Adrenal gland (tissue), 12 donors: ENCODE measurements around the gene GTF2E1. TPM values are rescaled to one million over a fixed set of nuclear protein-coding genes. Genes with fewer than 3 reads are reported as not detected.
A peak's percentile ranks its signal among the peaks of the same experiment; 100 is the strongest.
"Not testable (repeated sequence)": the region's sequence is repeated elsewhere in the genome, so short reads cannot be mapped to it uniquely, and the experiment has no call there.

Source experiments
- DNase-seq, 7 donors: peaks; one replicate each; pipeline ENCODE4 v3.0.0-alpha.2; 2019 to 2020
- H3K27ac ChIP-seq, 5 donors: fragments of 200-600 bp; sonication (generic) in 4 of 5; 1 replicate in 3 of 5; 2 replicates in 2 of 5; pipeline versions ENCODE4 v1.5.1 to v1.8.0; 2016 to 2020; ENCODE audit warnings: mild to moderate bottlenecking in 1 of 5
- H3K27me3 ChIP-seq: fragments of 200-600 bp; 2 replicates; pipeline ENCODE4 v1.8.0; 2021
- H3K36me3 ChIP-seq, 2 donors: fragments of 200-600 bp; replicated peaks in 1 of 2; 1 replicate in 1 of 2; 2 replicates in 1 of 2; pipeline versions ENCODE4 v1.5.1 to v1.8.0; 2018 to 2022
- H3K4me1 ChIP-seq, 2 donors: fragments of 200-600 bp; replicated peaks in 1 of 2; 1 replicate in 1 of 2; 2 replicates in 1 of 2; pipeline versions ENCODE4 v1.5.1 to v1.8.0; 2018 to 2021
- H3K4me3 ChIP-seq, 4 donors: fragments of 200-600 bp; sonication (generic) in 3 of 4; one replicate each; pipeline ENCODE4 v1.5.1; 2016 to 2018
- H3K9me3 ChIP-seq, 3 donors: fragments of 200-600 bp; sonication (generic) in 1 of 3; replicated peaks in 1 of 3; 1 replicate in 2 of 3; 2 replicates in 1 of 3; pipeline versions ENCODE4 v1.5.1 to v1.8.0; 2016 to 2021
- POLR2A ChIP-seq, 2 donors: fragments of 450-650 bp; IDR thresholded peaks; one replicate each; pipeline ENCODE4 v1.6.1; 2017; ENCODE audit warnings: antibody characterized with exemption in 2 of 2, mild to moderate bottlenecking in 2 of 2, moderate library complexity in 1 of 2
- WGBS, 4 donors: extraction: QIAGEN DNeasy Blood & Tissue Kit in 2 of 4; methylation state at CpG; one replicate each; pipeline versions ENCODE4 v1.1.5 to v1.1.7; 2013 to 2017; 5-methylcytosine and 5-hydroxymethylcytosine counted together
- intact Hi-C, 2 donors: fragments of 100-400 bp; cut with DNase I; formaldehyde crosslinking; loops; one replicate each; pipeline versions ENCODE4 v1.14.1 to v1.15.0; 2022 to 2023
- polyA plus RNA-seq, 3 donors: library from polyadenylated mRNA; stranded (reverse); fragments of 200-250 nt in 2 of 3; fragments of 350-450 nt in 1 of 3; fragmentation: Illumina TruSeq in 1 of 3; extraction: RNeasy Lipid Tissue Mini Kit (QIAGEN cat#74804) in 1 of 3; gene quantifications; one replicate each; pipeline ENCODE4 v1.2.3, GENCODE V29; 2013 to 2014
- total RNA-seq, 9 donors: library from RNA; depleted of rRNA in 4 of 9; stranded (reverse); fragments of >200 nt in 4 of 9; fragments of 120-200 nt in 1 of 9; fragmentation: NEBNext Ultra II Directional in 1 of 9; extraction: Animal tissue kit (Norgen Biotek cat#: 25700) in 1 of 9; gene quantifications; one replicate each; pipeline versions ENCODE4 v1.1.0 to v1.2.4, GENCODE V29; 2013 to 2023
- TF ChIP-seq, protein P1 (sequence below), 6 experiments: fragments of 450-650 bp in 4 of 6; fragments of 200-600 bp in 2 of 6; sonication (generic) in 1 of 6; IDR thresholded peaks; 1 replicate in 5 of 6; 2 replicates in 1 of 6; pipeline versions ENCODE4 v1.5.1 to v1.8.0; 2016 to 2021; ENCODE audit warnings: antibody characterized with exemption in 6 of 6, mild to moderate bottlenecking in 2 of 6, moderate library complexity in 1 of 6
- donor health status: healthy with polysubstance abuse.
- donor health status: Bipolar disorder and iron deficiency.
- donor health status: DM: yes; HTN: yes; CAD: no.
- donor health status: DM: no; HTN: no; CAD: no.
- donor health status: DM: no; HTN: no; CAD: no.
- donor health status: DM: yes; HTN: yes; CAD: no.

GTF2E1 gene
- total and polyA plus RNA-seq, 12 donors: 10.2 to 37.3 (median 25.3) TPM

DNA sequence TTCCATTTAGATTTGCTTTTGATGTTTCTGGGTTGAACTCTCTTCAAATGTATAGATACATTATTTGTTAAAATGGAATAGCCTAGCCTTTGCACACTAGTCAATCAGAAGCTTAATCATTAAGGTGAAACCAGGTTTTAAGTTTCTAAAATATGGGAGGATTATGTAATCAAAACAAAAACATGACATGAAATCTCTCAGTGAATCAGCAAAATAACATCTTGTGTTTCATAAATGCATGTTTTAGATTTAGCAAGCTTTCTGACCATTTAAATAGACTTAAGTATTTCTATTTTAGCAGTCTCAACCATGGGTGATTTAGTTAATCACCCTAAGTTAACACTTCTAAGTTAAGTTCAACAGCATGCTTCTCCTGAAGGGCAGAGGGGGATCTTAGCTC lies 11.3 kb downstream of the GTF2E1 start:
- Histone ChIP-seq H3K27me3 (no peaks in the 10 kb centered on the region), H3K27ac (peak overlapping the region in 2 of 5 donors; percentile 15 to 66), H3K4me3 (no peak overlapping the region), H3K9me3 (no peaks in the 10 kb centered on the region), H3K4me1 (peaks cover 10 to 16% of the 10 kb centered on the region in 2 donors), H3K36me3 (peaks cover 0 to 12% of the 10 kb centered on the region in 2 donors)
- intact Hi-C loops: no loop called here
- no peak for DNase-seq
- no peak for TF ChIP-seq POLR2A (IDR thresholded peaks at IDR 0.05)
- TF ChIP-seq, protein P1, sequence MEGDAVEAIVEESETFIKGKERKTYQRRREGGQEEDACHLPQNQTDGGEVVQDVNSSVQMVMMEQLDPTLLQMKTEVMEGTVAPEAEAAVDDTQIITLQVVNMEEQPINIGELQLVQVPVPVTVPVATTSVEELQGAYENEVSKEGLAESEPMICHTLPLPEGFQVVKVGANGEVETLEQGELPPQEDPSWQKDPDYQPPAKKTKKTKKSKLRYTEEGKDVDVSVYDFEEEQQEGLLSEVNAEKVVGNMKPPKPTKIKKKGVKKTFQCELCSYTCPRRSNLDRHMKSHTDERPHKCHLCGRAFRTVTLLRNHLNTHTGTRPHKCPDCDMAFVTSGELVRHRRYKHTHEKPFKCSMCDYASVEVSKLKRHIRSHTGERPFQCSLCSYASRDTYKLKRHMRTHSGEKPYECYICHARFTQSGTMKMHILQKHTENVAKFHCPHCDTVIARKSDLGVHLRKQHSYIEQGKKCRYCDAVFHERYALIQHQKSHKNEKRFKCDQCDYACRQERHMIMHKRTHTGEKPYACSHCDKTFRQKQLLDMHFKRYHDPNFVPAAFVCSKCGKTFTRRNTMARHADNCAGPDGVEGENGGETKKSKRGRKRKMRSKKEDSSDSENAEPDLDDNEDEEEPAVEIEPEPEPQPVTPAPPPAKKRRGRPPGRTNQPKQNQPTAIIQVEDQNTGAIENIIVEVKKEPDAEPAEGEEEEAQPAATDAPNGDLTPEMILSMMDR (IDR thresholded peaks at IDR 0.05): no peak

DNA sequence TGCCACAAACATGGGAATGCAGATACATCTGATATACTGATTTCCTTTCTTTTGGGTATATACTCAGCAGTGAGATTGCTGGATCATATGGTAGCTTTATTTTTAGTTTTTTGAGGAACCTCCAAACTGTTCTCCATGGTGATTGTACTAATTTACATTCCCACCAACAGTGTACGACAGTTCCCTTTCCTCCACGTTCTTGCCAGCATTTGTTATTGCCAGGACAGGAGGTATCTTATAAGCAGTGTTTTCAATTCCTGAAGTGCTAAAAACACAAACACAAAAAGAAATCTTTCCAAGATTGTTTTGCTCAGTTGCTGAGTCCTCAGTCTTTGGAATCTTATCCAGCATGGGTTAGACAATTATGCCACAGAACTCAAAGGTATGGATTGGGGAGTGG lies 13.5 kb downstream of the GTF2E1 start:
- intact Hi-C loops: no loop called here
- WGBS, 4 donors: 79 to 89% (median 82%) methylated on average over 2 of the region's 2 CpGs
- TF ChIP-seq, protein P1 (IDR thresholded peaks at IDR 0.05): no peak
- TF ChIP-seq POLR2A (IDR thresholded peaks at IDR 0.05): no peak

DNA sequence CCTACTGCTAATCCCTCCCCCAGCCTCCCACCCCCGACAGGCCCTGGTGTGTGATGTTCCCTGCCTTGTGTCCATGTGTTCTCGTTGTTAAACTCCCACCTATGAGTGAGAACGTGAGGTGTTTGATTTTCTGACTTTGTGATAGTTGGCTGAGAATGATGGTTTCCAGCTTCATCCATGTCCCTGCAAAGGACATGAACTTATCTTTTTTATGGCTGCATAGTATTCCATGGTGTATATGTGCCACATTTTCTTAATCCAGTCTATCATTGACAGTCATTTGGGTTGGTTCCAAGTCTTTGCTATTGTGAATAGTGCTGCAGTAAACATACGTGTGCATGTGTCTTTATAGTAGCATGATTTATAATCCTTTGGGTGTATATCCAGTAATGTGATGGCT lies 16.0 kb downstream of the GTF2E1 start:
- intact Hi-C loops, H3K27me3 ChIP-seq, H3K36me3 ChIP-seq, H3K27ac ChIP-seq, H3K9me3 ChIP-seq, DNase-seq, H3K4me3 ChIP-seq: not testable (repeated sequence)
- H3K4me1 ChIP-seq: peaks cover 11 to 14% of the 10 kb centered on the region in 2 donors
- WGBS, 4 donors: 75 to 96% (median 86%) methylated on average over 4 of the region's 4 CpGs

More for the DNA sequence above, 13.5 kb downstream of the GTF2E1 start:
- Histone ChIP-seq H3K36me3 (peaks cover 0 to 8% of the 10 kb centered on the region in 2 donors), H3K27me3 (no peaks in the 10 kb centered on the region), H3K27ac (no peak overlapping the region), H3K4me1 (peaks cover 8 to 10% of the 10 kb centered on the region in 2 donors), H3K4me3 (no peak overlapping the region), H3K9me3 (no peaks in the 10 kb centered on the region)
- no peak for DNase-seq

- DNase-seq: no peak
- H3K36me3 ChIP-seq: no peaks in the 10 kb centered on the region
- H3K9me3 ChIP-seq: no peaks in the 10 kb centered on the region
- WGBS, 4 donors: 77 to 84% (median 78%) methylated on average over 1 of the region's 1 CpG
- TF ChIP-seq, protein P1 (IDR thresholded peaks at IDR 0.05): no peak
- no peak for TF ChIP-seq POLR2A (IDR thresholded peaks at IDR 0.05)
- H3K27ac ChIP-seq: no peak overlapping the region
- intact Hi-C loops: no loop called here
- H3K27me3 ChIP-seq: no peaks in the 10 kb centered on the region
- H3K4me1 ChIP-seq: peaks cover 15 to 30% of the 10 kb centered on the region in 2 donors
- H3K4me3 ChIP-seq: no peak overlapping the region
These were observed 20.1 kb downstream of the GTF2E1 start for GRCh38 chr3:120762615-120763014.

- Histone ChIP-seq H3K4me3 (no peak overlapping the region), H3K36me3 (no peaks in the 10 kb centered on the region), H3K27ac (no peak overlapping the region), H3K9me3 (no peaks in the 10 kb centered on the region), H3K4me1 (peaks cover 25 to 35% of the 10 kb centered on the region in 2 donors), H3K27me3 (no peaks in the 10 kb centered on the region)
- 36 to 58% (median 48%) methylated on average over 1 of the region's 1 CpG for WGBS, 4 donors
- TF ChIP-seq, protein P1 (IDR thresholded peaks at IDR 0.05): no peak
- no peak for TF ChIP-seq POLR2A (IDR thresholded peaks at IDR 0.05)
- DNase-seq: no peak
- intact Hi-C loops: no loop called here
These were observed 21.1 kb downstream of the GTF2E1 start for GRCh38 chr3:120763601-120764000.
